WTC11 (cell line): Measurements from ENCODE around the gene RBFOX2.

Experiments used
- ELF4 ChIP-seq: sonication (generic); formaldehyde crosslinking; IDR thresholded peaks from 2 replicates; pipeline ENCODE4 v1.8.1; 2022; ENCODE audit warnings: low read depth, mild to moderate bottlenecking, moderate library complexity, missing genetic modification reagents
- ESRRA ChIP-seq: sonication (generic); formaldehyde crosslinking; IDR thresholded peaks from 2 replicates; pipeline ENCODE4 v1.8.1; 2022; ENCODE audit warnings: mild to moderate bottlenecking, missing genetic modification reagents, borderline replicate concordance
- FOXK1 ChIP-seq: sonication (generic); formaldehyde crosslinking; IDR thresholded peaks from 2 replicates; pipeline ENCODE4 v1.8.0; 2022; ENCODE audit warnings: mild to moderate bottlenecking, moderate library complexity, missing genetic modification reagents
- GABPB1 ChIP-seq: sonication (generic); formaldehyde crosslinking; IDR thresholded peaks from 2 replicates; pipeline ENCODE4 v1.8.1; 2023; ENCODE audit warnings: mild to moderate bottlenecking, missing genetic modification reagents
- HMGA2 ChIP-seq: fragments of 250-450 bp; sonication (Bioruptor Pico); IDR thresholded peaks from 2 replicates; pipeline ENCODE4 v1.4.0; 2021; ENCODE audit warnings: mild to moderate bottlenecking, moderate library complexity
- JAZF1 ChIP-seq: fragments of 250-450 bp; sonication (Bioruptor Pico); IDR thresholded peaks from 2 replicates; pipeline ENCODE4 v1.9.0; 2021; ENCODE audit warnings: moderate library complexity, mild to moderate bottlenecking, inconsistent platforms
- MXD4 ChIP-seq: fragments of 250-450 bp; sonication (Bioruptor Pico); IDR thresholded peaks from 2 replicates; pipeline ENCODE4 v1.8.0; 2021; ENCODE audit warnings: mild to moderate bottlenecking, moderate library complexity, borderline replicate concordance
- PRRX2 ChIP-seq: fragments of 250-450 bp; sonication (Bioruptor Pico); IDR thresholded peaks from 2 replicates; pipeline ENCODE4 v1.8.0; 2021; ENCODE audit warnings: mild to moderate bottlenecking
- TCF7 ChIP-seq: sonication (generic); formaldehyde crosslinking; IDR thresholded peaks from 2 replicates; pipeline ENCODE4 v1.8.0; 2022; ENCODE audit warnings: mild to moderate bottlenecking, low read depth, missing genetic modification reagents, moderate library complexity
- ZNF423 ChIP-seq: fragments of 250-450 bp; sonication (Bioruptor Pico); IDR thresholded peaks from 2 replicates; pipeline ENCODE4 v2.1.2; 2022; ENCODE audit warnings: mild to moderate bottlenecking, moderate library complexity
- TF ChIP-seq, protein P1 (sequence below): sonication (generic); formaldehyde crosslinking; IDR thresholded peaks from 2 replicates; pipeline ENCODE4 v1.8.0; 2022; ENCODE audit warnings: mild to moderate bottlenecking, missing genetic modification reagents
- TF ChIP-seq, protein P2 (sequence below): sonication (generic); formaldehyde crosslinking; IDR thresholded peaks from 2 replicates; pipeline ENCODE4 v1.8.0; 2022; ENCODE audit warnings: mild to moderate bottlenecking, missing genetic modification reagents

DNA sequence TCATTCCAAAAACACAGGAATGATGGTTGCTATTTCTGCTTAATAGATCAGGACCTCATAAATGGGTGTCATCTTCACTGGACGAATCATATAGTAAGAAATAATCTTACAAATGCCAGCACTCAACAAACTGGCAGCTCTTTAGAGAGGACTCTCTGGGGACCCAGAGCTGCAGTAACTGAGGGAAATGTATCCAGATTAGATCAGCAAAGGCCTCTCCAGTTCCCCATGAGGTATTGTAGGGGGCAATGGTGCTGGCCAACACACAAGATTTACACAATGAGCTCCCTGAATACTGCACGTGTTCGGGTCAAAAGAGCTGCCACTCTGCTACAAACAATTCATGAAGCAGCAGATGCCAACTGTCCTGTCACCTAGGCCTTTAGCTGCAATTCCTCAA is 110.2 kb downstream of the RBFOX2 start:
- TF ChIP-seq ELF4 (CRISPR knock-in tag) (no peak), ZNF423 (CRISPR knock-in tag) (no peak), MXD4 (no peak), HMGA2 (CRISPR knock-in tag) (no peak), FOXK1 (no peak), JAZF1 (CRISPR knock-in tag) (no peak), ESRRA (CRISPR knock-in tag) (no peak), TCF7 (CRISPR knock-in tag) (no peak), GABPB1 (CRISPR knock-in tag) (no peak), PRRX2 (CRISPR knock-in tag) (no peak)
- TF ChIP-seq, protein P1, sequence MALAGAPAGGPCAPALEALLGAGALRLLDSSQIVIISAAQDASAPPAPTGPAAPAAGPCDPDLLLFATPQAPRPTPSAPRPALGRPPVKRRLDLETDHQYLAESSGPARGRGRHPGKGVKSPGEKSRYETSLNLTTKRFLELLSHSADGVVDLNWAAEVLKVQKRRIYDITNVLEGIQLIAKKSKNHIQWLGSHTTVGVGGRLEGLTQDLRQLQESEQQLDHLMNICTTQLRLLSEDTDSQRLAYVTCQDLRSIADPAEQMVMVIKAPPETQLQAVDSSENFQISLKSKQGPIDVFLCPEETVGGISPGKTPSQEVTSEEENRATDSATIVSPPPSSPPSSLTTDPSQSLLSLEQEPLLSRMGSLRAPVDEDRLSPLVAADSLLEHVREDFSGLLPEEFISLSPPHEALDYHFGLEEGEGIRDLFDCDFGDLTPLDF (CRISPR knock-in tag), result no peak
- TF ChIP-seq, protein P2, sequence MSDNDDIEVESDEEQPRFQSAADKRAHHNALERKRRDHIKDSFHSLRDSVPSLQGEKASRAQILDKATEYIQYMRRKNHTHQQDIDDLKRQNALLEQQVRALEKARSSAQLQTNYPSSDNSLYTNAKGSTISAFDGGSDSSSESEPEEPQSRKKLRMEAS (CRISPR knock-in tag), result no peak
